ENCODE data around the gene TNFSF12. TPM values are rescaled to one million over a fixed set of nuclear protein-coding genes. Genes with fewer than 3 reads are reported as not detected.

TNFSF12 gene
- total RNA-seq, 1 donor from 2014 or later, result 9.2 TPM

GRCh38 chr17:7544911-7545310 lies 3.9 kb upstream of the TNFSF12 start:
- no peak for DNase-seq

GRCh38 chr17:7549401-7550055 lies 670 bp downstream of the TNFSF12 start:
- peak; percentile 11 for DNase-seq

GRCh38 chr17:7550344-7550743 lies 1.5 kb downstream of the TNFSF12 start:
- no peak for DNase-seq

GRCh38 chr17:7551396-7551795 lies 2.5 kb downstream of the TNFSF12 start:
- DNase-seq, result no peak

GRCh38 chr17:7552621-7553051 lies 3.8 kb downstream of the TNFSF12 start:
- no peak for DNase-seq

GRCh38 chr17:7553356-7553755 lies 4.5 kb downstream of the TNFSF12 start:
- DNase-seq, result no peak

GRCh38 chr17:7555320-7555948 lies 6.6 kb downstream of the TNFSF12 start:
- no peak for DNase-seq

GRCh38 chr17:7556627-7557026 lies 7.8 kb downstream of the TNFSF12 start:
- DNase-seq, result no peak

- DNase-seq, result no peak
Observed at GRCh38 chr17:7557147-7557764, 8.4 kb downstream of the TNFSF12 start.

GRCh38 chr17:7557775-7558543 lies 9.1 kb downstream of the TNFSF12 start:
- peak; percentile 90 for DNase-seq

- DNase-seq, result no peak
Observed at GRCh38 chr17:7558544-7559319, 9.9 kb downstream of the TNFSF12 start, which contains the start of gene TNFSF13. TNFSF13 (plus strand) TSS chr17:7558750; CDS start chr17:7559040, 290 bp downstream.

- DNase-seq, result no peak
Observed at GRCh38 chr17:7559320-7560171, 10.7 kb downstream of the TNFSF12 start.

- peak; percentile 72 for DNase-seq
Observed at GRCh38 chr17:7560172-7561027, 11.5 kb downstream of the TNFSF12 start.

- peak; percentile 91 for DNase-seq
Observed at GRCh38 chr17:7561028-7561575, 12.2 kb downstream of the TNFSF12 start.

- peak; percentile 95 for DNase-seq
Observed at GRCh38 chr17:7561589-7562207, 12.8 kb downstream of the TNFSF12 start, which contains the start of gene SENP3. SENP3 (plus strand) TSS chr17:7561919; CDS start chr17:7563077, 1,158 bp downstream.

- no peak for DNase-seq
Observed at GRCh38 chr17:7562208-7562605, 13.3 kb downstream of the TNFSF12 start.

- DNase-seq, result no peak
Observed at GRCh38 chr17:7563115-7563869, 14.4 kb downstream of the TNFSF12 start.

GRCh38 chr17:7569571-7569970 lies 20.7 kb downstream of the TNFSF12 start:
- no peak for DNase-seq

- no peak for DNase-seq
Observed at GRCh38 chr17:7570351-7570750, 21.5 kb downstream of the TNFSF12 start.
